Measurements from ENCODE around the gene GABBR1.

The GABBR1 gene

GRCh38 chr6:29527126-29527525 is 105.9 kb downstream of the GABBR1 start:
- DNase-seq (ENCODE audit: low spot score), result no peak

DNA sequence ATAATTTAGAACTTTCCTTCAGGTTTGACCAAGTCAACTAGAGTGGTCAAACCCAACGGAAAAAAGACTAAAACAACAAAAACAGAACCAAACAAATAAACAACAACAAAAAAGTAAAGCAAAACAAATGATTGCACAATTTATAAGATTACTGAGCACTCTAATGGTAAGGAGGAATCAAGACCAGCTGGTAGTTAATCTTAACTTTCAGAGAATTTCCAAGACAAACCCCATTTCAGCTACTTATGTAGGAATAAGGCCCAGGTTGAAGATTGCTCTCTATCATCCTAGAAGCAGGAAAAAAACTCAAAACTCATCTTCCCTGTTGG is 107.7 kb downstream of the GABBR1 start:
- no peak for DNase-seq (ENCODE audit: low spot score)

DNA sequence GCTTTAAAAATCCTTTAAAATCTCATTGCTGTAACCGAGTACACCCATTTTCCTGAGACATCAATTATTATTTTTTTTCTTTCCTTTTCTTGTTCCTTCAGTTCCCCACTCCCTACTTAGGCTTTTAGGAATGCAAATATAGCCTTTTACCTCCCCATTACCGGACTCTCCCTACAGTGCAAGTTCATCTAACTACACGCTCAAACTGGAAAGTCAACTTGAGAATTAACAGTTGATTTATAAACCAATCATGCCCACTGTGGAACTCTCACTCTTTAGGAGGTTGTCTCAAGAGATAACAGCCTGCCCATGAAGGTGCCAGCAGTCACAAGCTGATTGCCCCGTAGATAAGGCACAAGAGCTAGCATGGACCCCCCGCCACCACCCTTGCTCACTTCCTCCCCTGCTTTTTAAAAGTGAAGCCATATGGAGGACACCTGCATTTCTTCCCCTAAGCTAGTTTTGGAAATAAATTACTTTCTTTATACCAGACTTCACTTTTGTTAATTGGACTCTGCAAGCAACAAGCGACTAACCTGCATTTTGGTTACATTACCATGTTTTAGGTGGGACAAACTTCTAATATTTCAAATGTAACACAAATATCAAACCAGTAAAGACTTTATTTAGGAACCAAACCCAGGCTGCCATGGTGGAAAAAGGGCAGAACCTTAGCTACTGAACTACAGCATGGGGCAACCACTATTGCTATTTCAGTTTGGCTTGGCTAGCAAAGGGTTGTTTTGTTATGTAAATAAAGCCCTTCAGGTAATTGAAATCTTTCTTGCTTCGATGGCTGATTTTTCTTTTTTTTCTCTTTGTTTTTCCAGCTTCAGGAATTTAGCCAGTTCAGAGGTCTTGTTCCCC is 108.3 kb downstream of the GABBR1 start:
- no peak for DNase-seq (ENCODE audit: low spot score)

DNA sequence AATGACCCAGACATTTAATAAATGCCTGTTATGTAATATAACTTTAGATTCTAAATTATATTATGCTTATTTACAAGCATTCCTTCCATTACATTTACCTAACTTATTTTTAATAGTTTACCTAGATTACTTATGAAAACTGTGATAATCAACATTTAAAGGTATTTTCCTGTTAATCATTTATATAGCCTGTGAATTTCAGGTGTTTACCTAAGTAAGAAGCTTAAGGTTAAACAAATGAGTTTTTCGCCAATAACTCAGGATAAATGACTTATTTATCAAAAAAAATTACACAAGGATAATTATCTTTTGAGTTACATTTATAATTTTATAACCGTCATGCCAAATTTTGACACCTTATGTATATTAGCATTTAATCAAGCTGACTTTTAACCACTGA is 108.9 kb downstream of the GABBR1 start:
- no peak for DNase-seq (ENCODE audit: low spot score)

DNA sequence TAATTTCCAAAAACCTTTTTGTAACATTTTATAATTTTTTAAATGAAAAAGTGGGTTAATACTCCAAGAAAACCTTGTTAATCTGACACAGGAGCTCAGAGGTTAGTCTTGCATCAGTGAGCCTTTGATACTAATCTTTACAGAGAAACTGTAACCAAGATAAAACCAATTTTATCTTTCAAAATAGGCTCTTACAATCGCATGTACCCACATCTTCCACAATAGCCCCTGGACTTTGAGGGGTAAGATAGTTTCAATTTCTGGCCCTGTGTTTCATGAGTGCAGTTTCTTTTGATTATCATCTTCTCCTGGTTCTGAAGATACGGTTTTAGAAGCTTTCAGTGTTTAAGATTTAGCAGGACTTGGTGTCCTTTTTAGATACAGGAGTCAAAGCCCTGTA is 110.8 kb downstream of the GABBR1 start:
- DNase-seq (ENCODE audit: low spot score), result no peak

GRCh38 chr6:29521006-29521680 is 111.8 kb downstream of the GABBR1 start:
- DNase-seq (ENCODE audit: low spot score), result no peak

- DNase-seq (ENCODE audit: low spot score), result no peak
These were observed 112.8 kb downstream of the GABBR1 start for GRCh38 chr6:29520232-29520631.

GRCh38 chr6:29519291-29520010 is 113.5 kb downstream of the GABBR1 start:
- no peak for DNase-seq (ENCODE audit: low spot score)

DNA sequence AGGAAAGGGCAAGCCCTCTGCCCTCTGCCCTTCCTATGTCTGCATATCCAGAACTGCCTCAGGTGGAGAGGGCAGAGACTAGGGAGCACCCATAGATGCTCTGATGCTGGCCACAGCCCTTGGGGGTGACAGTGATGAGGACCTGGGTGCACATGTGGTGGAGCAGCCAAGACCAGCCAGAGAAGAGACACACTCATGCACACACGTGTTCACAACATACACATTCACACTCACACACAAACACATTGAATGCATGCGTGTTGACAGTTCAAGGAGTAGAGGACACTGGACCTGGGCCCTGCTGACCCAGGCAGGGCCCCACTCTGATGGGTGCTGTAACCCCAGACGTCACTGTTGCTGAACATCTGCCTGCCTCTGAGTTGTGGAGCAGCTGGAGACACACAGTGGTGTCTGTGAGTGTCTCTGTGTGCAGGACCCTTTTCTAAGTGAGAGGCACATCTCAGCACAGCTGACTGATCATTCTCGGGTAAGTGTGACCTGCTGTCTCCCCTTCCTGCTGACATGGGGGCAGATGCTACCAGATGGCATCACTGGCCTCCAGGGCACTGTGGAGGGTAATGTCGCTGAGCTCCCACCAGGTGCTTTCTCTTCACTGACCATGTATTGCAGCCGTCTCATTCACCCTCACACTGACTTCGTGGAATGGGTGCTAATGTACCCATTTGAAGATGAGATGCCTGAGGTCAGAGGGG is 115.1 kb downstream of the GABBR1 start:
- no peak for DNase-seq (ENCODE audit: low spot score)

DNA sequence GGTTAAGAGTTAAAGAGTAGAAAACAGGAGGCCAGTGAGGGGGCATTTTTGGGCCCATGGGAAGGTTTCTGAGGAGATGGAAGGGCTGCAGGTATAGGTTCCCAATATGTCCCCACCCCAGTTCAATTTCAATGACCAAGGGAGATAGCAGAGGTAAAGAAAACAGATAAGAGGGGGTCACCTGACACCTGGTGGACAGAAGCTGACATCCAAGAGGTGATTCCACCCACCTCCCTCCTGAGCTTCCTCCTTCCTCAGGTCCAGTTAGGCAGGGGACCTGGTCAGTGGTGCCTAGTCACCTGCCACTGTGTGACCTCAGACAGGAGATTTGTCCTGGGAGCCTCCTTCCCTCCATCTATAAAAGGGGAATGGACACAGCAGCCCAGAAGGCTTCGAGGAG is 115.7 kb downstream of the GABBR1 start:
- no peak for DNase-seq (ENCODE audit: low spot score)

- DNase-seq (ENCODE audit: low spot score), result peak; percentile 53
These were observed 116.9 kb downstream of the GABBR1 start for GRCh38 chr6:29516108-29516507.

DNA sequence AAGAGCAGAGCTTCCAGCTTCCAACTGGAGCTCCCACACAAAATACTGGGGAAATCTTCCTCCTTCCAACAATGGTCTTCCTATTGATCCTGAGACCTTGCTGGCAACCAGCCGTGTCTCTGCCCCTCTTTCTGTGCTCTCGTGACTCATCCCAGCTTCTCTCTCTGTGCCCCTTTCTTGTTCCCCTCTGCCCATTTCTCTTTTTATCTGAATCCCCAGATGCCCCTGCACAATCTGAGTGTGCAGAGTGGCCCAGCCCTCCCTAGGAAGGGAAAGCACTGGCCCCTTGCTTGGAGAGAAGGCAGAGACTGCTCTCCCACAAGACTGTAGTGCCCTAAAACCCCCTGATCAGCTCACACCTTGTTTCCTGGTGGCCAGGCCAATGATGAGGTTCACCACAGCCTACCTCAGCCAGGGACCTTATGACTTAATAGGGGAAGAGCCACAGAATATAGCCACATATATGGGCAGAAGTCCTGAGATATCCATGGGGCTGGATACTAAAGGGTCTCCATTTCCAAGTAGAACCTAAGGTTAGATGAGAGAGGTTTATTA is 122.2 kb downstream of the GABBR1 start:
- no peak for DNase-seq (ENCODE audit: low spot score)

DNA sequence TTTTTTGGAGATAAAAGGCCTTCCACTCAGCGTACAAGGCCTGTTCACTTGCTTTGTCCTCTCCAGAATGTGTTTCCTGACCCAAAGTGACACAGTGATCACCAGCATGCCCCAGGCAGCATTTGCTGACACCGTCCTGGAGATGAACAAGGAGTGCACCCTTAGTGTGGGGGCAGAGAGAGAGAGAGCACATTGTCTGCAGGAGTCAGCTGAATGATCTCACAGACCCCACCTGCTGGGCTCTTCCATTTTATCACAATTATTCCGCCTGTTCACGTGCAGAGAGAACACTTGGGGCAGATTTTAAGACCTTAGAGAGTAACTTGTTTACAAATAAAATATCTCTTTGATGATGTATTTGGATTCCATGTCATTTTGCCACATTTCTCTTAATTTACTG is 122.8 kb downstream of the GABBR1 start:
- DNase-seq (ENCODE audit: low spot score), result no peak
